Measurements from ENCODE around the gene RITA1.
"Not testable (repeated sequence)": the region's sequence is repeated elsewhere in the genome, so short reads cannot be mapped to it uniquely, and the experiment has no call there.

Gene RITA1, protein sequence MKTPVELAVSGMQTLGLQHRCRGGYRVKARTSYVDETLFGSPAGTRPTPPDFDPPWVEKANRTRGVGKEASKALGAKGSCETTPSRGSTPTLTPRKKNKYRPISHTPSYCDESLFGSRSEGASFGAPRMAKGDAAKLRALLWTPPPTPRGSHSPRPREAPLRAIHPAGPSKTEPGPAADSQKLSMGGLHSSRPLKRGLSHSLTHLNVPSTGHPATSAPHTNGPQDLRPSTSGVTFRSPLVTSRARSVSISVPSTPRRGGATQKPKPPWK

DNA sequence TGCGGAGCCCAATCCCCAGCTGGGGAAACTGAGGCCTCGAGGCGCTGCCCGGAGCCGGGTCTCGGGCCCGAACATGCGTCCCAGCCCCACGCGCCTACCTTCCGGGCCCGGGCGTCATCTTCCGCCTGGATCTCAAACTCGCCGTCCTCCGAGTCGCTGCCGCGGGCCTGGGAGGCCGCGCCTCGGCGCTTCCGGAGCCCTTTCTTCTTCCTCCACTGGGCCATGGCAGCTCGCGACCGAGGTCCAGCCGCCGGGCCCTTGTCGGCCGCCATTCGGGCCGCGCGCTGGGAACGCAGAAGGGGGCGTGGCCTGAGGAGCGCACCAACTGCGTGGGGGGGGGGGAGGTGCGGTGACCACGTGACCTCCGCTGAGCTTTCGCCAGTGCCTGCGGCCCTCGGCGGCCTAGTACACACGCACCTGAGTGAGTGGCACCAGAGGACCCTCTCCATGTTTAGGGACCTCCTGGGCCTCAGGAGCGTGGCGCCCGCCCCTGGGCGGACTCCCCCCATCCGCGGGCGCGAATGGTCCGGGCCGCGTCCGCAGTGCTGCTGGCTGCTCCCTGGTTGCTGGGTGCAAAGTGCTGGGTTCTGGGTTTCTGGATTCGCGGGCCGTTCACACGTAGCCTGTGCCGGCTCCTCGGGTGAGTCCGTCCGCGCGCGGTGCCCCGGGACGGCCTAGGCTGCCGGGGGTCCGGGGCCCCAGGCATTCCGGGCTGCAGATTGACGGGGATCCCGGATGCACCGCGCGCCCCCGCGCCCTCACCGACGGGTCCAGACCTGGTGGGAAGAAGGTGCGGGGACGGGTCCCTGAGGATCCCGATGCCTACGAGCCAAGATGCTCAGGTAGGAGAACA is at the start of gene RITA1, which contains the start of gene DDX54:
Gene RITA1, plus strand, starts transcription at position 542 of the 853 bp plus-strand sequence. CDS start 1,026 bp downstream, outside the sequence.
Gene DDX54, minus strand, starts transcription at position 299 of the 853 bp plus-strand sequence. Its CDS starts 27 bp downstream, at position 272.
- DNase-seq (ENCODE audit: low read depth), result peak; percentile 20

DNA sequence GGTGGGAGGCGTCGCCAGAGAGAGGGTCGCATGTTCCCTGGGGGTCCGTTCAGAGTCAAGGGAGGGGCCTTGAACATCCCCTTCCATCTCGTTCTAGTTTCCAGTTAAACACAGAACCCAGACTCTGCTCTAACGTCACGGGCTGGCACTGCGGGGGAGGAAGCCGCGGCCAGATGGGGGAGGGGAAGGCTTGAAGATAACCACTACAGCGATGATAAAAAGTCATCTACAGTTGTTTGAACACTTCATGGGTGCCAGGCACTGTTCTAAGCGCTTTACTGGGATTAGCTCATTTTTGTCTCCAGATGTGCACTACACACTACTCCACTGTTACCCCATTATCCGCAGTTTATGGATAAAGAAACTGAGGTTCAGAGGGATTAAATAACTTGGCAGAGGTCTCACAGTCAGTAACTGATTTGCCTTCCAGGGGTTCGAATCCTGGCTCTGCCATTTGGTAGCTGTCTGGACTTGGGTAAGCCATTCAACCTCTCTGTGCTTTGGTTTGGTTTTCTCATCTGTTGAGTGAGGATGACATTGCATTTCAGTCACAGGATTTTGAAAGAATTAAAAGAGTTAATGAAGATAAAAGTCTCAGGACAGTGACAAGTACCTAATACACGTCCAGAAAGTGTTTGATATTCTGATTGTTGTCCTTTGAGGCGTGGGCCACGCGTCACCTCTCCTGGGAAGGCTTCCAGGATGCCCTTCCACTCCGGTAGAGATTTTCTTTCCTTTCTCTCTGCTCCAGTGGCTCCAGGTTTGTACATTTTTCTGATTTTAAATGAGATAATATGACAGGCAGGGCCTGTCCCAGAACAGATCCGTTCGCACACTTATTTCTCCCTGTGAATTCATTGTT is 49.2 kb upstream of the RITA1 start:
- no peak for DNase-seq (ENCODE audit: low read depth)

DNA sequence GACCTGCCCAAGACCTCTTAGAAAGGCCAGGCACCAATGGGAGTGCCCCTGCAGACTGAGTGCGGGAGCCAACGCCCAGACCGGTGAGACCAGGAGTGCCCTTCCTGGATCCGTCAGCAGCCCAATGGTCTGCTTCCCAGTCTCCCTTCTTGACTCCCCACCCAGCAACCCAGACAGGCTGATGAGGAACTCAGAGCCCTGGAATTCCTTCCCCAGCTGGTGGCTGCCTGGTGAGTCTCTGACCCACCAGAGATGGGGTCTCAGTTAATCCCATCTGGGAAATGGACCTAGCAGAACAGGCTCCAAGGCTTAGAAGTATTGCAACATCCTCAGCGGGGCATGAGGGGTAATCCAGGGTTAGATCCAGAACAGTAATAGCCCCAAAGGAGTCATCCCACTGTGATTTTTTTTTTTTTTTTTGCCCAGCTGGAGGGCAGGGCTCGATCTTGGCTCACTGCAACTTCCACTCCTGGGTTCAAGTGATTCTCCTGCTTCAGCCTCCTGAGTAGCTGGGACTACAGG is 48.5 kb upstream of the RITA1 start:
- no peak for DNase-seq (ENCODE audit: low read depth)

DNA sequence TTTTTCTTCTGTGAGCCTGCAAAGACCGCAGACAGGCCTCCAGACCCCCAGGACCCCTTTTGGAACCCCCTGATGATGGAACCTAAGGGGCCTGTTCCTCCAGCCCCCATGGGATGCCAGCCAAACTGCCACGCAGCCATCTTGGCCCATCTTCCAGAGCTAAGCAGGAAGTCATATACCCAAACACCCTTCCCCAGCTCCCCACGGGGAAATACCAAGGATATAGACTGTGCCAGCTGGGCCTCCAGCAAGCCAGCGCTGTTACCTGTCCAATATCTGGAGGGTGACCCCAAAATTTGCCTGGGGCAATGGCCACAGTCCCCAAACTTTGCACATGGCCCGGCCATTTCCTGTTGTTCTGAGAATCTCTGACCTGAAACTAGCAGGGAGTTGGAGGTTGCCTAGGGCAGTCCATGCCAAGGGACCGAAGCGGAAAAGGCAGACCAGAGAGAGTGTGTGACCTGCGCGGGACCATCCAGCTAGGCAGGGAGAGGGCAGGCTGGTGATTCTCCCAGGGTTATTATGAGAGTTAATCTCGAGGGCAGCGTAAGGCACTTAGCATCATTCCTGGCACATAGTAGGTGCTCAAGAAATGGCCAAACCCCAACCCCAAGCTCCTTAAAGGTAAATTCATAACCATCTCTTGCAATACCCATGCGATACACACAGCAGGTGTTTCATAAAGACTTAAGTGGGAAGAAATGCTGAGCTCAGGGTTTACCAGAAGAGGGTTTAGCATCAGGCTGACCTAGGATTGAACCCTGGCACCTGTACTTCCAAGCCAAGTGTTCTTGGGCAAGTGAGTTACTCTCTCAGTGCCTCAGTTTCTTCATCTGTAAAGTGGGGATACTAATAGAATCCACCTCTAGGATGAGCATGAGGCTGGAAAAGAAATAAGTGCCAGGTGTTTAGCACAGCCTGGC is 47.4 kb upstream of the RITA1 start:
- no peak for DNase-seq (ENCODE audit: low read depth)

DNA sequence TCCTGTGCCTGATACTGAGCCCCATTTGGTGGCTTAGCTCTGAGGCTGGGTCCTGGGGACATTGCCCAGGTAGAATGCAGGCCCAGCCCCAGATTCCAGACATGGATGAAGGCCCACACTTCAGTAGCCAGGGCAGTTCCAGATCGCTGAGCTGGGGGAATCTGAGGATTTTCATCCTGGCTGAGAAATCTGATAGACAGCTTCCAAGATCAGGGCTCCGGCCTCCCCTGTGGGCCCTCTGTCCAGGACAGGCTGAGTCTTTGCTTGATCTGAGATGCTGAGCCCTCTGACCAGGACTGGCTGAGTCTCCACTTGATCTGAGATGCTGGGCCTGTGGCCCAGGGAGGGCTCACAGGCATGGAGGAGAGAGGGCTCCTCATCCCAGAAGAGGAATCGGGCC is 46.7 kb upstream of the RITA1 start:
- DNase-seq (ENCODE audit: low read depth), result no peak

DNA sequence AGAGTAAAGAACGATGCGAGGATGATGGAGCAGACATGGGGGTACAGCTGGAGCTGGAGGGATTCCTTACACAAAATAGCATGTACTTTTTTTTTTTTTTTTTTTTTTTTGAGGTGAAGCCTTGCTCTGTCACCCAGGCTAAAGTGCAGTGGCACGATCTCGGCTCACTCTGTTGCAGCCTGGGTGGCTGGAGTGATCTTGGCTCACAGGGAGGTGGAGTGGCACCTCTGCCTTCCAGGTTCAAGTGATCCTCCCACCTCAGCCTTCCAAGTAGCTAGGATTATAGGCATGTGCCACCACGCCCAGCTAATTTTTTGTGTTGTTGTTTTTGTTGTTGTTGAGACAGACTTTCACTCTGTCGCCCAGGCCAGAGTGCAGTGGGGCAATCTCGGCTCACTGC is 44.8 kb upstream of the RITA1 start:
- no peak for DNase-seq (ENCODE audit: low read depth)

DNA sequence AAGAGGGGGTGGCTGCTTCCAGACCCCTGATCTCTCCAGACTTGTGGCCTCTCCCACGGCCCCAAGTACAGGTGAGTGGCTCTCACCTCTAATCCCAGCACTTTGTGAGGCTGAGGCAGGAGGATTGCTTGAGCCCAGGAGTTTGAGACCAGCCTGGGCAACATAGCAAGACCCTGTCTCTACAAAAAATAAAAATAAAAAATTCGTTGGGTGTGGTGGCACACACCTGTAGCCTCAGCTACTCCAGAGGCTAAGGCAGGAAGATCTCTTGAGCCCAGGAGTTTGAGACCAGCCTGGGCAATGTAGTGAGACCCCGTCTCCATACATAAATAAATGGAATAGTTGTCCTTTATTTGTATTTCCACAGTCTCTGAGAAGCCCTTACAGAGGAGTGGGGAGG is 43.8 kb upstream of the RITA1 start:
- DNase-seq (ENCODE audit: low read depth), result not testable (repeated sequence)

DNA sequence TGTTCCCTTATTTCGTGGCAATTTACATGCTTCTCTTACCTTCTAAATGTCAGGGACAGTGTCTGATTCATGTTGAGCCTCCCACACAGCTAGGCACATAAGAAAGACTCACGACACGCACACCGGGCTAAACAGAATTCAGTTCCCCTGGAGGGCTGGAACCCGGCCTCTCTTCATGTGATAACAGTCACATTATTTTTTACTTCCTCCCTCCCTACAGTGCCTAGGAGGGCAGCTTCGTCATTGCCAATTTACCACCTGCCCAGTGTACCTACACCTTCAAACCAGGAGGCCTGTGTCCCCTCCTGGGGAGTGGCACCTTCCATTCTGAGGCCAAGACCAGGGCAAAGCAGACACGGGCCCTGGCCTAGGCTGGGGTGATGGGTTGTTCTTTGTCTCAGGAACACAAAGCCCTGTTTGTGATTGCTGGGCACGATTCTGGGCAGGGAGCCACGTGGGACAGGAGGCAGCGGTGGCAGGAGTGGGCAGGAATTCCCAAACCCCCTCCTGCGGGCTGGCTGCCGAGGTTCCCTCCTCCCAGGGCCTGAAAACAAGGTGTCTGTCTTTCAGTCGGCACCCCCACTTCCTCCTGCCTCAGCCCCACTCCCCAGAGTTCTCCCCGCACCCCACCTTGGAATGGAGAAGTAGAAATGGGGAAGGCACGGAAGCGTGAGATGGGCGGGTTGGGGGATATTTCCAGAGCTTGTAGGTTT is 43.2 kb upstream of the RITA1 start:
- DNase-seq (ENCODE audit: low read depth), result no peak

DNA sequence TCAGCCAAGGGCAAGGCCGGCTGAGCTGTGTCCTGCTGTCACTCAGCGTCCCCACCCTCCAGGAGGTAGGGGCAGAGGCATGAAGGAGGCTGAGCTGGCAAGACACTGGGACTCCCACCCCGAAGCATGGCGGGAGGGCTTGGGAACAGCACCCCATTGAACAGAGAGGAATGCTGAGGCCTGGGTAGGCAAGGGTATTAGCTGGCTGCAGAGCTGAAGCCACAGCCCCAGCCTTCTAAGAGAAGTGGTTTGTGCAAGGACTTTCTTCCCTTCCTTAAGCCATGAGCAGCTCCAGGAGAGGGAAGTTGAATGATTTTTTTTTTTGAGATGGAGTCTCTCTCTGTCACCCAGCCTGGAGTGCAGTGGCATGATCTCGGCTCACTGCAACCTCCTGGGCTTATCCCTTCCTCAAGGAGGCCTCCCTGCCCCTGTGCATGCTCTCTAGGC is 42.6 kb upstream of the RITA1 start:
- no peak for DNase-seq (ENCODE audit: low read depth)

DNA sequence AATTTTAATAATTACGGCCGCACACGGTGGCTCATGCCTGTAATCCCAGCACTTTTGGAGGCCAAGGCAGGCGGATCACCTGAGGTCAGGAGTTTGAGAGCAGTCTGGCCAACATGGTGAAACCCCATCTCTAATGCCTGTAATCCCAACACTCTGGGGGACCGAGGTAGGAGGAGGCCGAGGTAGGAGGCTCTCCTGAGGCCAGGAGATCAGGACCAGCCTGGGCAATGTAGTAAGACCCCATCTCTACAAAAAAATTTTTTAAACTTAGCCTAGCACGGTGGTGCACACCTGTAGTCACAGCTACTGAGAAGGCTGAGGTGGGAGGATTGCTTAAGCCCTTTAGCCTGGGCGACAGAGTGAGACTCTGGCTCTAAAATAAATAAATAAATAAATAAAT is 41.6 kb upstream of the RITA1 start:
- no peak for DNase-seq (ENCODE audit: low read depth)

DNA sequence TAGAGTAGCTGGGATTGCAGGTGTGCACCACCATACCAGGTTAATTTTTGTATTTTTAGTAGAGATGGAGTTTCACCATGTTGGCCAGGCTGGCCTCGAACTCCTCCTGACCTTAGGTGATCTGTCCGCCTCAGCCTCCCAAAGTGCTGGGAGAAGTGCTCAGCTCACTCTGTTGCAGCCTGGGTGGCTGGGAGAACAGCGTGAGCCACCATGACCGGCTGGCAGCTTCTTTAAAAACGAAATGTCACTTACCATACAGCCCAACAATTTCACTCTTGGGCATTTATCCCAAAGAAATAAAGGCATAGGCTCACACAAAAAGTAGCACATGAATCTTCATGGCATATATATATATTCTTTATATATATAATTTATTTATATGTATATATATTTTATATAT is 40.7 kb upstream of the RITA1 start:
- no peak for DNase-seq (ENCODE audit: low read depth)

DNA sequence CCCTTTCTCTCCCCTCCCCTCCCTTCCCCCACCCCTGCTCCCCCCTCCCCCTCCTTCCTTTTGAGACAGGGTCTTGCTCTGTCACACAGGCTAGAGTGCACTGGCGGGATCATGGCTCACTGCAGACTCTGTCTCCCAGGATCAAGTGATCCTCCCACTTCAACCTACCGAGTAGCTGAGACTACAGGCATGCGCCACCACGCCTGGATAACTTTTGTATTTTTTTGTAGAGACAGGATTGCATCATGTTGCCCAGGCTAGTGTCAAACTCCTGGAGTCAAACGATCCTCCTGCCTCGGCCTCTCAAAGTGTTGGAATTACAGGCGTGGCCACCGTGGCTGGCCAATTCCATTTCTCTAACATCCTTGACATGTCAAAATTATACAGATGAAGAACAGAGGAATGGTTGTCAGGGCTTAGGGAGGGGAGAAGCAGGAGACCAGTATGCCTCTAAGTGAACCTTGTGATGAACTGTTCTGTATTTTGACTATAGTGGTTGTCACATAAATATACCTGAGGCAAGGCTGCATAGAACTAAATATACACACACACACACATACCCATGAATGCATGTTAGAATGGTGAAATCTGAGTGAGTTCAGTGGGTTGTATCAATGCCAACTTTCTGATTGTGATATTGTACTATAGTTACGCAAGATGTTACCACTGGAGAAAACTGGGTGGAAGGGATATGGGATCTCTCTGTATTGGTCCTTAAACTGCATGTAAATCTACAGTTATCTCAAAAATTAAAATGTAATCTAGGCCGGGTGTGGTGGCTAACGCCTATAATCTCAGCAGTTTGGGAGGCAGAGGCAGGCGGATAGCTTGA is 39.6 kb upstream of the RITA1 start:
- no peak for DNase-seq (ENCODE audit: low read depth)

DNA sequence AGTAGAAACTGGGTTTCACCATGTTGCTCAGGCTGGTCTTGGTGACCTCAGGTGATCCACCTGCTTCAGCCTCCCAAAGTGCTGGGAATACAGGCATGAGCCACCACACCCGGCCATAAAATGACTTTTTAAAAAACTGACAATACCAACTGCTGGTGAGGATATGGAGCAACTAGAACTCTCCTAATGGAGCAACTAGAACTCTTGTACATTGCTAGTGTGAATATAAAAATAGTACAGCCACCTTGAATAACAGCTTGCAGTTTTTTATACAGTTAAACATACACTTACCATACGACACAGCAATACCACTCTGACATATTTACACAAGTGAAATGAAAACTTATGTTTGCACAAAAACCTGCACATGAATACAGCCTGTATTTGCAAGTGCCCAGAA is 38.5 kb upstream of the RITA1 start:
- no peak for DNase-seq (ENCODE audit: low read depth)

DNA sequence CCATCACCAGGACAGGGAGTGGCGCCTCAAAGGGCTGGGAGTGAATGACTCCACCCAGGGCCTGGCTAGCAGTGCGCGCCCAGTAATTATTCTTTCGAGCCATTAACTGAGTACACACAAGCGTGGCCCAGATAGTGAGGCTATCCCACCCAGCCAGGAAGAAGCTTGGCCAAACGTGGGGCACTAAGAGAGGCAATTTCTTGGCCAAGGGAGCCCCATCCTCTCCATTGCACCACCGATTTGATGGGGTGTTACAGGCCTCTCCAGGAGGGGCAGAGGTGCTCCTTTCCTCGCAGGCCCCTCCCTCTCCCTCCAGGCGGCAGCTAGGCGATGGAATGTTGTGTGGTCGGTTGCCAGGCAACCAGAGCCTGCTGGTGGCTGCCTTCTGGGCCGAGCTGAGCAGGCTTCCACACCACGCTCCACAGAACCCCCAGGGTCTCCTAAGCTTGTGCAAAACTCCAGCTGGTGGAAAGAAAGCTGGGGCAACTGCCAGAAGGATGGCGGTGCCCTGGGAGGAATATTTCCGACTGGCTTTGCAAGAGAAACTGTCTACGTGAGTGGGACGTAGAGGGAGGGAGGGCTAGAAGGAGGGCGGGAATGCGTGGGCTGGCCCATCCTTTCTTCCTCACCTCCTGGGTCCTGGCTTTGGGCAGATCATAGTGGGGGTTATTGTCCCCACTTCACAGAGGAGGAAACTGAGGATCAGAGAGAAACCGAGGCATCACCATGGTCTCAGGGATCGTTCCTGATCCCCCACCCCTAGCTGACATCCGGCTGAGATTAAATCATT is 36.0 kb upstream of the RITA1 start, which contains the start of gene CFAP73:
Gene CFAP73, plus strand, starts transcription at position 364 of the 790 bp plus-strand sequence. Its CDS starts 134 bp downstream, at position 498.
- DNase-seq (ENCODE audit: low read depth), result peak; percentile 52

DNA sequence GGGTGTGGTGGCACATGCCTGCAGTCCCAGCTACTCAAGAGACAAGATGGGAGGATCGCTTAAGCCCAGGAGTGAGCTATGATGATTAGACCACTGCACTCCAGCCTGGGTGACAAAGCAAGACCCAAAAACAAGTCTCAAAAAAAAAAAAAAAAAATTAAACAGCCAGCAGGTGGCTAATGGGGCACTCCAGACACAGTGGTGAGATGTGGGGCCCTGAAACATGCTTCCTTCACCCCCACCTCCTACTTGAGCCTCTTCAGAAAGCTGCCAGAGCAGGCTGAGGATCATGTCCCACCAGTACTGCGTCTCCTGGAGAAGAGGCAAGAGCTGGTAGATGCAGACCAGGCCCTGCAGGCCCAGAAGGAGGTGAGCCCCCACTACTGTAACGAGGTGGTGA is 33.9 kb upstream of the RITA1 start:
- DNase-seq (ENCODE audit: low read depth), result no peak

DNA sequence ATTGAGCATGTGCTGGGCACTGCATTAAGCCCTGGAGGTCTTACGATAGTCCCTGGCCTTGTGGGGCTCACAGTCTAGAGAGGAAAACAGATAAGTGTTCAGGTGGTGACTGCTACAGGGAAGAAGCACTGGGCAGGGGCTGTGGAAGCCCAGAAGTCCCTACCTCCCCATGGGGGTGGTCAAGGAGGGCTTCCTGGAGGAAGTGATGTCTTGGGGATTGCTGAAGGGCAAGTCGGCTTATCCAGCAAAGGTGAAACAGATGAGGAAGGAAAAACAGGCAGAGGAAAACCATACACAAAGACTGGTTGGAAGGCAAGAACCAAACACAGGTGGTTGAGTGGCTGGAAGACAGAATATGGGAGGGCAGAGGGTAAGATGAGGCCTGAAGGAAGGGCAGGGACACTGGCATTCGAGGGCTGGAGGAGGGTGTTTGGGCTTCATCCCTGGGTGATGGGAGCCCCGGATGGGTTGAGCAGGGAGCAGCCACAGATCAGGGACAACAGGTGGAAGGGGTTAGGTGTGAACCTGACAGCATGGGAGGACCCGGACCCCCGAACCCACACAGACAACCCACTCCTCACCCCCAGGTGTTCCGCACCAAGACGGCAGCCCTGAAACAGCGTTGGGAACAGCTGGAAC is 33.2 kb upstream of the RITA1 start:
- DNase-seq (ENCODE audit: low read depth), result no peak

DNA sequence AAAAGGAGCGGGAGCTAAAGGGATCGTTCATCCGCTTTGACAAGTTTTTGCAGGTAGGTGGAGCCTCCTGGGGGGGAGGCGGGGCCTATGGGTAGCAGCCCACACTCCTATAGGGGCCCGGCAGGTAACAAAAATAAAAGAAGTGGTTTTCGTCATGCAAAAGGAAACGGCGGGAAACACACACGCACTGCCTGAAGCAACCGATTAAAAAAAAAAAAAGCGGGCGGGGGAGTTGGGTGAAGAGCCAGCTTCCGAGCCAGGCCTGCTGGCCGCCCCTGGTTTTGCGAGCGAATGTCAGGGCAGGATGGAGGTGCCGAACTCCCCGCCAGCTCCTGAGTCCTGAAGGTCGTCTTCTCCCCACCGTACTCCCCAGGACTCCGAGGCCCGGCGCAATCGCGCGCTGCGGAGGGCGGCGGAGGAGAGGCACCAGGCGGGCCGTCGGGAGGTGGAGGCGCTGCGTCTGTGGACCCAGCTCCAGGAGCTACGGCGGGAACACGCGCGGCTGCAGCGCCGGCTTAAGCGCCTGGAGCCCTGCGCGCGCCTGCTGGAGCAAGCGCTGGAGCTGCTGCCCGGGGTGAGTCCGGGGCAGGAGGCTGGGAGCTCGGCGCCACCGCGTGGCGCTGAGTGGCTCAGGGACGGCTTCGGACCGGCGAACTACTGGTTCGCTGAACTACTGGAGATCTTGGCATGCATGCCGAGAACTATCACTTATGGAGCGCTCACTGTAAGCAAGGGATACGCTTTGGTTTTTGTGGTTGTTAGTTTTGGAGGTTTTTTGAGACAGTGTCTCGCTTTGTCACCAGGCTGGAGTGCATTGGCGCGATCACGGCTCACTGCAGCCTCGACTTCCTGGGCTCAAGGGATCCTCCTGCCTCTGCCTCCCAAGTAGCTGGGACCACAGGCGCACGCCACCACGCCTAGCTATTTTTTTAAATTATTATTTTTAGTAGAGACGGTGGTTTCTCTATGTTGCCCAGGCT is 32.4 kb upstream of the RITA1 start:
- DNase-seq (ENCODE audit: low read depth), result peak; percentile 13
